GM18951 (cell line): Measurements from ENCODE around the gene TRPM5.

ENCODE experiments used
- POLR2A ChIP-seq: IDR thresholded peaks from 4 replicates; pipeline ENCODE4 v1.6.1; 2011; ENCODE audit warnings: mild to moderate bottlenecking; ENCODE audit not compliant: insufficient read length, insufficient read depth; ENCODE audit errors: extremely low read depth
- in situ Hi-C: fragments of 300-500 bp; cut with MboI; formaldehyde crosslinking; loops from one replicate; pipeline ENCODE4 v1.12.0; 2022; ENCODE audit warnings: low sequenced_read_pairs, mixed read lengths, inconsistent platforms; ENCODE audit not compliant: unreplicated experiment

Gene TRPM5

DNA sequence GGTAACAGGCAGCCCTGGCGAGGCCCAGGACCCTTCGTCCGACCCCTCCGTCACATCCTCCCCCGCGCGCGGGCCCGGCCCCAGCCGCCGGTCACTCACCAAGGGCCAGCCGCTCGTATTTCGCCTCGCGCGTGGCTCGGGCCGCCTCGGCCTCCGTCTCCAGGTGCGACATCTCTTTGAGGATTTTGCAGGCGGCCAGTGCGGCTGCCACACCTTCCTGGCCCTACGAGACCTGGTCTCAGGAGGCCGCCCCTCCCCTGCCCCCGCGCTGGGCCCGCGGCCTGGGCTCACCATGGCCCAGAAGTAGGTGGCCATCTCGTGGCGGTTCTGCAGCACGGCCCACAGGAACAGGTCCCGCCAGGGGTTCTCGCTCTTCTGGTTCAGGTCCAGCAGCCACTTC, 29.7 kb downstream of the TRPM5 start:
- in situ Hi-C loops: no loop called here
- TF ChIP-seq POLR2A: no peak

DNA sequence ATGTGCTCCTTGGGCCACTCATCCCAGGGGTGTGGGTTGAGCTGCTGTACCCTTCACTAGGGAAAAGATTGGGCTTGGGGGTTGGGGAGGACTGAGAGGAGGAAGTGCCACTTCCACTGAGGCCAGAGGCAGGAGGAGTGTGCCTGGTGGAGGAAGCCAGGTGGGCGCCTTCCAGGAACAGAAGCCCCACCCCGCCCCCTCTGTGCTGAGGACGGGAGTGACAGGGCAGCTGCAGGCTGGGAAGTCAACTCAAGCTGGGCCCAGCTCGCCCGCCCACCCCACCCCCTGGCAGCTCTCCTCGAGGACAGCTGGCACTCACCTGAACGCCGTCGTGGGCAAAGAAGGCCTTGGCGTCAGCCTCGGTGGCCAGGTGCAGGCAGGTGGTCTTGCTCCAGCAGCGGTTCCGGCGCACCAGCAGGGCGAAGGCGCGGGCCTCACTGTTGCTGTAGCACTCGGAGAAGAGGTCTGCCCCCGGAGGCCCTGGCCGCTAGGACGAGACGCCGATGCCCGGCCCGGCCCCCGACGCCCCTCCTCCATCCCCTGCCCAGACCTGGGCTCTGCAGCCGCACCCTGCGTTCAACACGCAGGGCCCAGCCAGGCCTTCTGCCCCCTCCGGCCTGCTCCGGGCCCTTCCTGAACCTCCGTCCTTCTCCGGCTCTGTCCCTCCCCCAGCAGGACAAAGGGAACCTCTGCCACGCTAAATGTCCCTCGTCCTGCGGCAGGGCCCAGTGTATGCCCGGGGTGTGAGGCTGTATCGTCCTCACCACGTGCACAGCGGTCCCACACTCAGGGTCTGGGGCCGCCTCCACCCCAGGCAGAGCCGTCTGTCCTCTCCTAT, 30.4 kb downstream of the TRPM5 start:
- in situ Hi-C loops: no loop called here
- TF ChIP-seq POLR2A: no peak

DNA sequence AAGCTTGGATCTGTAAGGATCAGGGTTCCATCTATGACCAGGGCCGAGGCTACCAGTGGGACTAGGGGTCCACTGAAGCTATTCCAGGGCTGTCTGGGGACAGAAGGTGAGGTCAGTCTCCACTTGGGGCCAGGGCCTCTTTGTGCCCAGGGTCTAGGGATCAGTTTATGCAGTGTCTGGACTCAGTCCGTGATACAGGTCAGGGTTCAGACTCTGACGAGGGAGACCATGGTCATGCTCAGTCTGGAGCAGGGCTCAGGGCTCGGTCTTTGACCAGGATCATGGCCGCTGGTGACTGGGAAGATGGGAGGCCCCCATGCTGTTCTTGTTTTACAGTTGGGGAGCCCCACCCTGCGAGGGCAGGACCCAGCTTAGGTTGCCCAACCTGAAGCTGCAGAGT, 32.0 kb downstream of the TRPM5 start:
- TF ChIP-seq POLR2A: no peak
- in situ Hi-C loops: no loop called here

DNA sequence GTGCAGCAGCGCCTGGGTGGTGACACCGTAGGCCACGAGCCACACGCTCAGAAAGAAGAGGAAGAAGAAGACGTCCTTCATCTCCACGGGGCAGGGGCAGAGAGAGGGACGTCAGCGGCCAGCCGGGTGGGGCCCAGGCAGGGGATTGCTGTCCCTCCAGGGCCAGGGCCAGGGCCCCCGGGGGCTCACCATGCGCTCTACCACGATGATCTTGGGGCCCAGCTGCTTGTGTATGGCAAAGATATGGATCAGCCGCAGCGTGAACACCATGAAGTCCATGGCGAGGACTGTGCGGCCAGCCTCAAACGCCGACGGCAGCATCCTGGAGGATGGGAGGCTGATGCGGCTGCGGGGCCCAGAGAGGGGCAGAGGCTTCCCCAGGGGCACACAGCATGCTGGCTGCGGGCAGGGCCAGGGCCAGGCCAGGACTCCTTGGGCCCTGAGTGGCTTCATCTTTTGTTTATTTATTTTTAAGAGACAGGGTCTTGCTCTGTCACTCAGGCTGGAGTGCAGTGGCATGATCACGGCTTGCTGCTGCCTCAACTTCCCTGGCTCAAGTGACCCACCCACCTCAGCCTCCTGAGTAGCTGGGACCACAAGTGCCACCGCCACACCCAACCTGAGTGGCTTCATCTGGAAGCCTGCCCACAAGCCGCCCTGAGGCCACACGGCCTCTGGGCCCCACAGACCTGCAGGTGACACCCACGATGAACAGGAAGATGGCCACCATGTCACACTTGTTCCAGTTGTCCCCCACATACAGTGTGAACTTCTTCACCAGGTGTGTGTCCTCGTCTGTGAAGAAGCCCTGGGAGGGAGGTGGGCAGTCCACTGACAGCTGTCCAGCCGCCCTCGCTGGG, 32.6 kb downstream of the TRPM5 start:
- in situ Hi-C loops: no loop called here

DNA sequence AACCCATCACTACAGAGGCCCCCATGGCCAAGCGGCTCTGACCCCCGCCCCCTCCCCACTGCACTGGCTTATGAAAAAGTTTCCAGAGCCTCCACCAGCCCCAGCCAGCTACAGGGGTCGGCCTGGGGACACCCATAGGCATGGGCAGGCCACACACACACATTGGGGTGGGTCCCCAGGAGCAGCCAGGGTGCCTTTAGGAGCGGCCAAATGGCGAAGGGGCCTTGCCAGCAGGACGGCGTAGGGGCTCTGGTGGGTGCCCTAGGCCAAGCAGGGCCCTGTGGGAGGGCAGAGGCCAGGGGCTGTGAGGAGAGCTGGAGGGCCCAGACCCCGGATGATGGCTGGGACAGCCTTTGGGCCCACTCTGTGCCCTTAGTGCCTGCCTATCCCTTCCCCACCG, 33.7 kb downstream of the TRPM5 start:
- no peak for TF ChIP-seq POLR2A
- in situ Hi-C loops: no loop called here

More for the DNA sequence above, 32.6 kb downstream of the TRPM5 start:
- TF ChIP-seq POLR2A: no peak

DNA sequence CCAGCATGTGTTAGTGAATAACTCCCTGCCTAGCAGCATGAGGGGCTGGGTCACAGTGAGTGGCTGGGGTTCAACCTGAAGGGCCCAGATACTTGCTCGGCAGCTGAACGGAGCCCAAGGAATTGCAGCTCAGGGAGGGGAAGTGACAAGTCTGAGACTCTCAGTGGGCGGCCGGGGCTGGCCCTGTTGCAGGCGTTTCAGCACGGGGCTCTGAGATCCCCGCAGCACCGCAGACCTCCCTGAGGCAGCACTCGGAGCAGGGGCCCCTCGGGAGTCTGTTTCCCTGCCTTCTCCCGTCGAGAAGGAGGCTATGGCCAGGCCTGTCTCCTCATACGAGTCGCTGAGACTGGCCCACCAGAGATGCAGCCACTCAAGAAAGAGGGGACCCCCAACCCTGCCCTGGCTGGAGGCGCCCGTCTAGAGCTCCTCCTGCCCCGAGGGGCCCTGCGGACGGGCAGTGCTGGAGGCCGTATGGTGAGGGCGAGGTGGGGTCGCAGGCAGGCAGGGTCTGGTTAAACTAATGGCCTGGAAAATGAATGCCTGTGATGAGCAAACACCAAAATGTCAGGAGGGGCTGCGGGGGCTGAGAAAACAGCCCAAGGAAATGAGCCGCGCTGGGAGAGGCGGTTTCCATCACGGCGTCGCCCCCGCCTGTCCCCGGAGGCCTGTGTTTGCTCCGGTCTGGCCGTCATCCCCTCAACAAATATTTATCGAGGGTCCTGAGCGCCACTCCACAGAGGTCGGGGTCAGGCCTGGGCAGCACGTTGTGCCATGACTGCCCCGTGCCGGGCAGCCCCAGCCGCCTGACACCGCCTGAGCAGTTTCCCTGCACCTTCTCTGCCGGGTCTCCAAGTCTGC, 34.5 kb downstream of the TRPM5 start:
- no peak for TF ChIP-seq POLR2A
- in situ Hi-C loops: no loop called here

DNA sequence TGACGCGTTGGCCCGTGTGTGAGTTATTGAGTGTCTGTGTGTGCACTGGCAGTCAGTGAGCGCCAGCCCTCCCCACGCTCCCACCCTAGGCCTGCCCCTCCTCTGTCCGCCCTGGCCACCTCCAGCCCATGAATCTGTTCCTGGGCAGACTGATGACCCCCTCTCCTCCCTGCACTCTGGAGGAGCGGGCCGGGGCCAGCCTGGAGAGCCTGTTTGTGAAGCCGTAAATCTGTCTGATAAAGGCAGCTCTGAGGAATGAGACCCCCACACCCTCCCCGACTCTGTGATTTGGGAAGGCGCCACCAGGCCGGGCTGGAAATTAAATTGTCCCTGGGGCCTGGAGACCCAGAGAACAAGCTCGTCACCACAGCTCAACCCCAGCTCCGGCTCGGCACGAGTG, 35.2 kb downstream of the TRPM5 start:
- TF ChIP-seq POLR2A: no peak
- in situ Hi-C loops: no loop called here

DNA sequence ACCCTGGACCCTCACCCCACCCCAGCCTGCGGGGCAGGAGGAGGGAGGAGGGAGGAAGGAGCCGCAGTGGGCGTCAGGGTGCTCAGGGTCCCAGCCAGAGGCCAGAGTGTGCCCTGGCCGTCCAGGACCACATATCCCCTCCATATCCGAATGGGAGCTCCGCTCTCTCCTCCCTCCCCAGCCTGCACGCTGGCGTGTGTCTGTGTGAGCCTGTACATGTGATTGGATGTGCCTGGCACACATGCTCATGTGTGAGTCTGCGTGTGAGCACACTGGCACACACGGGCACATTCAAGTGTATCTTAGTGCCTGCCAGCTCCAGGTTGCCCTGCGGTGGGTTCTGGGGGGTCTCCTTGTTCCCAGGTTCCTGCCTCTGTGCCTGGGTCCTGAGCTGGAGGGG, 35.6 kb downstream of the TRPM5 start:
- no peak for TF ChIP-seq POLR2A
- in situ Hi-C loops: no loop called here

DNA sequence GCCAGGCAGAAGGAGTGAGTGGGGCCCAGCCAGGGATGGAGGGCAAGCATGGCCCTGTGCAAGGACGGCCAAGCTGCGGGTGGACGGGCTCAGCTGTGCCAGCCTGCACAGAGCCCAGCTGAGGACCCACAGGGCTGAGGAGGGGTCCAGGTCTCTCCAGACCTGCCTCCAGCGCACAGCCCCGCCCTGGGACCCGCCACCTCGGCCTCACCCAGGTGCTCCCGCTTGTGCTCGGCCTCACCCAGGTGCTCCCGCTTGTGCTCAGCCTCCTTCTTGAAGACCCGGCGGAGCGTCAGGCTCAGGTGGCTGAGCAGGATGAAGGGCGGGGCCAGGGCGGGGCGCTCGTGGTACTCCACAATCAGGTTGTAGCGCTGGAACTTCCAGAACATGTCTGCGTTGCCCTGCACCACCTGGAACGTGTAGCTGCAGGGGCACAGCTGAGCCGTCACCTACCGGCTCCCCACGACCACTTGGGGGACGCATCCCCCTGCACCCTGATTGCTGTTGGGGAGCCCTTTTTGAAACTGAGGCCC, 37.4 kb downstream of the TRPM5 start:
- in situ Hi-C loops: no loop called here
- no peak for TF ChIP-seq POLR2A

DNA sequence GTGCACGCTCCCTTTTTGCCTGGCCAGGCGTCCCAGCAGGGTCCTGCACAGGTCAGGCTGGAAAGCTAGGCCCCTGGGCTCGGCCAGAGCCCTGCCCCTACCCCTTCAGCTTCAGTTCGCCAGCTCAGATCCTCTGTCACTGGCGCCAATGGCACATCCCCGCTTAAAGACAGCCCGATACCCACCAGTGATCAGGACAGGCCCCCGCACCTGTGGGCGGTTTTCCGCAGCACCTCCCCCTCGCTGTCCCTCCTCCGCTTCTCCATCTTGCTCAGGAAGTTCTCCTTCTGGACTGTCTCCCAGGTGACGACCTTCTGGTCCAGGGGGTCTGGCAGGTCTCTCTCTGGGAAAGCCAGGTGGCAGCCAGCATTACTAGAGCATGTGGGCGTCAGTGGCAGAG, 37.9 kb downstream of the TRPM5 start:
- in situ Hi-C loops: no loop called here
- no peak for TF ChIP-seq POLR2A

DNA sequence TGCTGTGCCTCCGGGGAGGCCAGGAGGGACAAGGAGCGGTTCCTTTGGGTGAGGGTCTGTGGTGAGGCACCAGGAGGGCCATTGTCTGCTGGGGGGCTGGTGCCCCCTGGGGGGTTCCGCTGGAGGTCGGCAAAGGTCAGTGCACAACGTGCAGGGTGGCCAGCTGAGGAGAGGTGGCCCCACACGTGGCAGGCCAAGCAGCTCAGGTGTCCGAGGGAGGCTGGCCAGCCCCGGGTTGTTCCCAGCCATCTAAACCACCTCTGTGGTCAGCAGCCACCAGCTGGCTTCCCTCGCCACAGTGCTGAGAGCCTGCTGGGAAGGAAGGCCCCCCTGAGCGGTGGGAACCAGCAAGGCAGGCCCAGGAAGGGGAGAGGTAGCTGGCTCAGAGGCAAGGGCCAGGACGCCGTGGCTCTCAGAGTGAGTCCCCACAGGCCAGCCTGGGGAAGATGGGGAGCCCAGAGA, 39.5 kb downstream of the TRPM5 start:
- TF ChIP-seq POLR2A: no peak
- in situ Hi-C loops: no loop called here

DNA sequence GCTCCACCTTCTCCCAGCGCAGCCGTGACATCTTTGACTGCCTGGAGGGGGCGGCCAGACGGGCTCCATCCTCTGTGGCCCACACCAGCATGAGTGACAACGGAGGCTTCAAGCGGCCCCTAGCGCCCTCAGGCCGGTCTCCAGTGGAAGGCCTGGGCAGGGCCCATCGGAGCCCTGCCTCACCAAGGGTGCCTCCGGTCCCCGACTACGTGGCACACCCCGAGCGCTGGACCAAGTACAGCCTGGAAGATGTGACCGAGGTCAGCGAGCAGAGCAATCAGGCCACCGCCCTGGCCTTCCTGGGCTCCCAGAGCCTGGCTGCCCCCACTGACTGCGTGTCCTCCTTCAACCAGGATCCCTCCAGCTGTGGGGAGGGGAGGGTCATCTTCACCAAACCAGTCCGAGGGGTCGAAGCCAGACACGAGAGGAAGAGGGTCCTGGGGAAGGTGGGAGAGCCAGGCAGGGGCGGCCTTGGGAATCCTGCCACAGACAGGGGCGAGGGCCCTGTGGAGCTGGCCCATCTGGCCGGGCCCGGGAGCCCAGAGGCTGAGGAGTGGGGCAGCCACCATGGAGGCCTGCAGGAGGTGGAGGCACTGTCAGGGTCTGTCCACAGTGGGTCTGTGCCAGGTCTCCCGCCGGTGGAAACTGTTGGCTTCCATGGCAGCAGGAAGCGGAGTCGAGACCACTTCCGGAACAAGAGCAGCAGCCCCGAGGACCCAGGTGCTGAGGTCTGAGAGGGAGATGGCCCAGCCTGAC, 41.2 kb downstream of the TRPM5 start:
- TF ChIP-seq POLR2A: no peak
- in situ Hi-C loops: no loop called here

DNA sequence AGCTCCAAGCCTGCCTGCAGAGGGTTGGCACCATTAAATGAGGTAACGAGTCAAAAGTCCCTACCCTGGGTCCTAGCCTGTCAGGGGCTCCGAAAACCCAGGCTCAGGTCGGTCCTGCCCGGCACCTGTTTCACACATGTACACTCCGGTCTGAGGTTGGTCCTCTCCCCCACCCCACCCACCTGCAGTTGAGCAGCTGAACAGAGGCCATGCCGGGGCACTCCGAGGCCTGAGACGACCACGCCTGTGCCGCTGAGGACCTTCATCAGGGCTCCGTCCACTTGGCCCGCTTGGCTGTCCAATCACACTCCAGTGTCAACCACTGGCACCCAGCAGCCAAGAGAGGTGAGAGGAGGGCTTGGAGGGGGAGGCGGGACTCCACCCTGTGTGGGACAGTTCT, 42.2 kb downstream of the TRPM5 start:
- TF ChIP-seq POLR2A: no peak
- in situ Hi-C loops: no loop called here
